ENCODE data around the gene ADAM12. TPM values are rescaled to one million over a fixed set of nuclear protein-coding genes. Genes with fewer than 3 reads are reported as not detected.

Gene ADAM12
- total RNA-seq, 2 donors from 2014 or later = under 0.01 to 0.52 TPM

- intact Hi-C loops (cut with DNase I) = no loop called here
- WGBS, 2 donors = 42 to 51% methylated on average over 3 of the region's 3 CpGs
Observed at GRCh38 chr10:126188679-126189200, 199.5 kb downstream of the ADAM12 start.

GRCh38 chr10:126187399-126187798, 200.9 kb downstream of the ADAM12 start:
- DNase-seq (no peak), ATAC-seq (no peak)
- Histone ChIP-seq H3K36me3 (replicated peaks in 1 of 2; ENCODE audit: insufficient read depth in 1 of 2, low read depth in 2 of 2) (no peaks in the 10 kb centered on the region), H3K27me3 (no peaks in the 10 kb centered on the region), H3K4me1 (no peaks in the 10 kb centered on the region), H3K27ac (no peak overlapping the region), H3K9me3 (no peaks in the 10 kb centered on the region), H3K4me3 (no peak overlapping the region)
- TF ChIP-seq POLR2A (IDR thresholded peaks at IDR 0.05) = no peak
- no peak for TF ChIP-seq CTCF (IDR thresholded peaks at IDR 0.05)
- 46 to 60% methylated on average over 5 of the region's 5 CpGs for WGBS, 2 donors
- intact Hi-C loops (cut with DNase I) = no loop called here

More at GRCh38 chr10:126188679-126189200, 199.5 kb downstream of the ADAM12 start:
- ATAC-seq (no peak), DNase-seq (no peak)
- Histone ChIP-seq H3K4me3 (no peak overlapping the region), H3K9me3 (no peaks in the 10 kb centered on the region), H3K27ac (no peak overlapping the region), H3K36me3 (replicated peaks in 1 of 2; ENCODE audit: insufficient read depth in 1 of 2, low read depth in 2 of 2) (no peaks in the 10 kb centered on the region), H3K27me3 (no peaks in the 10 kb centered on the region), H3K4me1 (no peaks in the 10 kb centered on the region)
- TF ChIP-seq POLR2A (IDR thresholded peaks at IDR 0.05) = no peak
- TF ChIP-seq CTCF (IDR thresholded peaks at IDR 0.05) = no peak

GRCh38 chr10:126186766-126187165, 201.5 kb downstream of the ADAM12 start:
- 74 to 79% methylated on average over 5 of the region's 5 CpGs for WGBS, 2 donors

GRCh38 chr10:126185676-126186447, 202.4 kb downstream of the ADAM12 start:
- no peaks in the 10 kb centered on the region for H3K27me3 ChIP-seq
- TF ChIP-seq POLR2A (IDR thresholded peaks at IDR 0.05) (no peak), CTCF (IDR thresholded peaks at IDR 0.05) (no peak)
- no peak for DNase-seq
- H3K4me3 ChIP-seq = no peak overlapping the region
- no peak overlapping the region for H3K27ac ChIP-seq
- ATAC-seq = no peak
- WGBS, 2 donors = 56 to 59% methylated on average over 8 to 10 of the region's 10 CpGs
- intact Hi-C loops (cut with DNase I) = no loop called here
- H3K36me3 ChIP-seq (replicated peaks in 1 of 2; ENCODE audit: insufficient read depth in 1 of 2, low read depth in 2 of 2) = no peaks in the 10 kb centered on the region
- H3K4me1 ChIP-seq = no peaks in the 10 kb centered on the region
- no peaks in the 10 kb centered on the region for H3K9me3 ChIP-seq

More at GRCh38 chr10:126186766-126187165, 201.5 kb downstream of the ADAM12 start:
- H3K9me3 ChIP-seq = no peaks in the 10 kb centered on the region
- TF ChIP-seq POLR2A (IDR thresholded peaks at IDR 0.05) (no peak), CTCF (IDR thresholded peaks at IDR 0.05) (no peak)
- DNase-seq (no peak), ATAC-seq (no peak)
- H3K27me3 ChIP-seq = no peaks in the 10 kb centered on the region
- no peaks in the 10 kb centered on the region for H3K4me1 ChIP-seq
- H3K4me3 ChIP-seq = no peak overlapping the region
- intact Hi-C loops (cut with DNase I) = no loop called here
- no peak overlapping the region for H3K27ac ChIP-seq
- no peaks in the 10 kb centered on the region for H3K36me3 ChIP-seq (replicated peaks in 1 of 2; ENCODE audit: insufficient read depth in 1 of 2, low read depth in 2 of 2)
